GM19468 (cell line): ENCODE measurements around the gene DCTN1.

Experiments
- ATAC-seq: cut with Tn5 transposase; IDR thresholded peaks from one replicate; pipeline ENCODE4 v1.9.1; 2021; ENCODE audit warnings: mild to moderate bottlenecking, moderate library complexity, moderate number of reproducible peaks; ENCODE audit not compliant: unreplicated experiment; ENCODE audit errors: extremely low read depth

The DCTN1 gene

GRCh38 chr2:74414881-74415761 is 35.0 kb upstream of the DCTN1 start:
- ATAC-seq: no peak

GRCh38 chr2:74414441-74414840 is 34.3 kb upstream of the DCTN1 start:
- no peak for ATAC-seq

- ATAC-seq: no peak
These were observed 33.0 kb upstream of the DCTN1 start for GRCh38 chr2:74413001-74413698.

- ATAC-seq: no peak
These were observed 27.6 kb upstream of the DCTN1 start for GRCh38 chr2:74407682-74408081.

GRCh38 chr2:74406035-74406434 is 25.9 kb upstream of the DCTN1 start:
- ATAC-seq: no peak

- no peak for ATAC-seq
These were observed 21.8 kb upstream of the DCTN1 start for GRCh38 chr2:74401891-74402290.

GRCh38 chr2:74399785-74400184 is 19.7 kb upstream of the DCTN1 start:
- no peak for ATAC-seq

- no peak for ATAC-seq
These were observed 16.0 kb upstream of the DCTN1 start for GRCh38 chr2:74396149-74396548.

- no peak for ATAC-seq
These were observed 13.4 kb upstream of the DCTN1 start for GRCh38 chr2:74393525-74393924.

GRCh38 chr2:74392449-74392743 is 12.3 kb upstream of the DCTN1 start:
- no peak for ATAC-seq

GRCh38 chr2:74391580-74392448 is 11.7 kb upstream of the DCTN1 start:
- peak; percentile 36 for ATAC-seq

GRCh38 chr2:74391209-74391579 is 11.1 kb upstream of the DCTN1 start:
- no peak for ATAC-seq

- no peak for ATAC-seq
These were observed 10.5 kb upstream of the DCTN1 start for GRCh38 chr2:74390606-74391005.

GRCh38 chr2:74387346-74387745 is 7.2 kb upstream of the DCTN1 start:
- ATAC-seq: no peak

- no peak for ATAC-seq
These were observed 5.3 kb upstream of the DCTN1 start for GRCh38 chr2:74385396-74385795.

- ATAC-seq: no peak
These were observed 3.9 kb upstream of the DCTN1 start for GRCh38 chr2:74384051-74384450.

- ATAC-seq: no peak
These were observed 3.1 kb upstream of the DCTN1 start for GRCh38 chr2:74383254-74383653.

- no peak for ATAC-seq
These were observed 1.6 kb upstream of the DCTN1 start for GRCh38 chr2:74381751-74382150.

- ATAC-seq: no peak
These were observed 2.1 kb downstream of the DCTN1 start for GRCh38 chr2:74378007-74378406.

GRCh38 chr2:74375838-74376237 is 4.3 kb downstream of the DCTN1 start:
- no peak for ATAC-seq
